HEK293 (cell line): ENCODE data around the gene TSEN2.

ENCODE experiments used
- ZNF23 ChIP-seq: fragments of 450-650 bp; formaldehyde crosslinking; IDR thresholded peaks from 2 replicates; pipeline ENCODE4 v1.5.1; 2016; ENCODE audit warnings: missing biosample characterization, missing genetic modification characterization, borderline replicate concordance
- ZNF391 ChIP-seq: fragments of 450-650 bp; formaldehyde crosslinking; IDR thresholded peaks from 2 replicates; pipeline ENCODE4 v1.5.1; 2016; ENCODE audit warnings: low read depth, missing biosample characterization, missing genetic modification characterization, borderline replicate concordance
- TF ChIP-seq, protein P1 (sequence below): fragments of 450-650 bp; formaldehyde crosslinking; IDR thresholded peaks from 2 replicates; pipeline ENCODE4 v1.5.1; 2016; ENCODE audit warnings: missing biosample characterization, missing genetic modification characterization

DNA sequence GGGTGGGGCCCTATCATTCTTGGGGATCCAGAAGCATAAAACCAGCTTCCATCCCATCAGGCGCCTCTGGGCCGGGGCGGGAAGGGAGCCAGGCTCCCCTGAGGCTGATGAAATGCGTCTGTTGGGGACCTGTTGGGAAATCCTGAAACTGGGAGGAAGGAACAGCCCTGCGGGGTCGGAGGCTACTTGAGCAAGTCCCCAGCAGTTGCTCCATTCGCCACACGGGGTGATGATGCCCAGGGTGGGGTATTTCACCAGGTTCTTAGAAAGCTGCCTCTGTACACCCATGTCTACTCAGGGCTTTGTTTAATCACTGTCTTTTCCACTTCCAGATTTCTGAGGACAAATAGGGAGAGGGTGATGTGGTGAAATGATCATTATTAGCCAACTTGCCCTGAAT lies 25.4 kb upstream of the TSEN2 start:
- TF ChIP-seq, protein P1, sequence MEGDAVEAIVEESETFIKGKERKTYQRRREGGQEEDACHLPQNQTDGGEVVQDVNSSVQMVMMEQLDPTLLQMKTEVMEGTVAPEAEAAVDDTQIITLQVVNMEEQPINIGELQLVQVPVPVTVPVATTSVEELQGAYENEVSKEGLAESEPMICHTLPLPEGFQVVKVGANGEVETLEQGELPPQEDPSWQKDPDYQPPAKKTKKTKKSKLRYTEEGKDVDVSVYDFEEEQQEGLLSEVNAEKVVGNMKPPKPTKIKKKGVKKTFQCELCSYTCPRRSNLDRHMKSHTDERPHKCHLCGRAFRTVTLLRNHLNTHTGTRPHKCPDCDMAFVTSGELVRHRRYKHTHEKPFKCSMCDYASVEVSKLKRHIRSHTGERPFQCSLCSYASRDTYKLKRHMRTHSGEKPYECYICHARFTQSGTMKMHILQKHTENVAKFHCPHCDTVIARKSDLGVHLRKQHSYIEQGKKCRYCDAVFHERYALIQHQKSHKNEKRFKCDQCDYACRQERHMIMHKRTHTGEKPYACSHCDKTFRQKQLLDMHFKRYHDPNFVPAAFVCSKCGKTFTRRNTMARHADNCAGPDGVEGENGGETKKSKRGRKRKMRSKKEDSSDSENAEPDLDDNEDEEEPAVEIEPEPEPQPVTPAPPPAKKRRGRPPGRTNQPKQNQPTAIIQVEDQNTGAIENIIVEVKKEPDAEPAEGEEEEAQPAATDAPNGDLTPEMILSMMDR (tag by site-specific recombination), result no peak
- TF ChIP-seq ZNF23 (no peak), ZNF391 (no peak)
